Measurements from ENCODE around the gene ENAM. TPM values are rescaled to one million over a fixed set of nuclear protein-coding genes. Genes with fewer than 3 reads are reported as not detected.
A peak's percentile ranks its signal among the peaks of the same experiment; 100 is the strongest.

Gene ENAM
- total RNA-seq, 5 donors from 2014 or later (not counting 1 experiment from before 2014, with no cell fraction given), result not detected

DNA sequence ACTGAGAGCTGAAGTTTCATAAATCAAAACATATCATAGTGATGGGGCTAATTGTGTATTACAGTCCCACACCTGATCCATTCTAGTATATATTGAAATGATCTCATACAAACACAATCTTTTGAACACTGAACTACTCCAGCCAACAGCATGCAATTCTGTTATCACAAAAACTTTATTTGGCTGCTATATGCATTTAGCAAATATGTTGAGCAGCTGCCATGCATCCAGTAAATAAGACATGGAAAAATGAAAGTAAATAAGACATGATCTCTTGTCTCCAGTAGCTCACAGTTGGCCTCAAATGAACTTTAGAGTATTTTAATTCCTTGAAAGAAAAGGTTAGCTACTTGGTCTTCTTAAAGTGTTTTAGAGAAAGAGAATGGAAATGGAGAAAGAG is 34.3 kb upstream of the ENAM start:
- ChIA-PET POLR2A (interaction anchor here in 1 of 2 donors (0.6 kb wide), 1 partner anchor 101 kb away, joined by 6 read pairs; no protein-coding TSS in a partner anchor), CTCF (interaction anchor here in 1 of 2 donors (0.6 kb wide), 1 partner anchor 1712 kb away, joined by 3 read pairs; no protein-coding TSS in a partner anchor)
- Histone ChIP-seq H3K27ac (ENCODE audit: low read length) (no peak overlapping the region), H3K9me3 (no peaks in the 10 kb centered on the region), H3K4me1 (ENCODE audit: control insufficient read depth in 1 of 2, extremely low read depth in 1 of 2, insufficient read depth in 2 of 2, low read length in 2 of 2) (no peaks in the 10 kb centered on the region), H3K27me3 (replicated peaks in 1 of 2; ENCODE audit: control insufficient read depth in 2 of 2, extremely low read depth in 1 of 2, insufficient read depth in 2 of 2, low read length in 1 of 2) (peaks cover 0 to 2% of the 10 kb centered on the region in 2 experiments), H3K4me3 (ENCODE audit: control insufficient read depth in 1 of 2, extremely low read depth in 1 of 2, low read length in 1 of 2) (no peak overlapping the region), H3K36me3 (ENCODE audit: control insufficient read depth in 2 of 2, extremely low read depth in 1 of 2, insufficient read depth in 1 of 2, low read length in 1 of 2) (no peaks in the 10 kb centered on the region)
- Mint-ChIP-seq H3K4me3 (no peak overlapping the region), H3K9me3 (no peaks in the 10 kb centered on the region), H3K27ac (no peak overlapping the region), H3K27me3 (peaks cover 0 to 3% of the 10 kb centered on the region in 2 donors), H3K4me1 (peaks cover 0 to 4% (median 2%) of the 10 kb centered on the region in 3 donors), H3K36me3 (no peaks in the 10 kb centered on the region)
- DNase-seq (no peak), ATAC-seq (replicated peaks in 1 of 4) (no peak)

DNA sequence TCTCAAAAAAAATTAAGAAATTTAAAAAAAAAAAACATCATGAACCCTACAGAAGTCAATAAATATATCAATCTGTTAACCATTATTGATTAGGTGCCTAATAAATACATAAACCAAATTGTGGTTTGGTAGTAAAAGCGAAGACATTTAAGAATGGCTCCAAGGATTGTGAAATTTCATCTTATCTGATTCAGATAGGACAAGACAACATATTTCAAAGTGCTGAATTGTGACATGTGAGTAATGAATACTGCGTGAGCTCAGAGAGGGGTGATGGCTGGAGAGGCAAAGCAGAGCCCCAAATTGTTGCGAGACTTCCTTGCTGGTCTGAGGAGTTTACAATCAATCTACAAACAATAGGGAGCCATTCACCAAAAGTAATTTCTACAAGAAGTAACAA is 28.2 kb upstream of the ENAM start:
- no CpG with 5 or more reads among the region's 3 CpGs for WGBS (ENCODE audit: insufficient coverage)
- Histone ChIP-seq H3K27me3 (replicated peaks in 1 of 2; ENCODE audit: control insufficient read depth in 2 of 2, extremely low read depth in 1 of 2, insufficient read depth in 2 of 2, low read length in 1 of 2) (peaks cover 0 to 2% of the 10 kb centered on the region in 2 experiments), H3K27ac (ENCODE audit: low read length) (no peak overlapping the region), H3K4me1 (ENCODE audit: control insufficient read depth in 1 of 2, extremely low read depth in 1 of 2, insufficient read depth in 2 of 2, low read length in 2 of 2) (no peaks in the 10 kb centered on the region), H3K9me3 (no peaks in the 10 kb centered on the region), H3K36me3 (ENCODE audit: control insufficient read depth in 2 of 2, extremely low read depth in 1 of 2, insufficient read depth in 1 of 2, low read length in 1 of 2) (no peaks in the 10 kb centered on the region), H3K4me3 (ENCODE audit: control insufficient read depth in 1 of 2, extremely low read depth in 1 of 2, low read length in 1 of 2) (no peak overlapping the region)
- ATAC-seq (replicated peaks in 1 of 4) (no peak), DNase-seq (no peak)
- POLR2A ChIA-PET, result no interaction called here
- Mint-ChIP-seq H3K4me3 (no peak overlapping the region), H3K36me3 (no peaks in the 10 kb centered on the region), H3K27ac (no peak overlapping the region), H3K27me3 (peaks cover 0 to 7% of the 10 kb centered on the region in 2 donors), H3K4me1 (no peaks in the 10 kb centered on the region), H3K9me3 (no peaks in the 10 kb centered on the region)
- CTCF ChIA-PET, result interaction anchor here in 1 of 2 donors (0.8 to 1.7 kb wide), 4 partner anchors 358 to 1702 kb away, joined by 3 to 22 read pairs (median 6); no protein-coding TSS in a partner anchor

DNA sequence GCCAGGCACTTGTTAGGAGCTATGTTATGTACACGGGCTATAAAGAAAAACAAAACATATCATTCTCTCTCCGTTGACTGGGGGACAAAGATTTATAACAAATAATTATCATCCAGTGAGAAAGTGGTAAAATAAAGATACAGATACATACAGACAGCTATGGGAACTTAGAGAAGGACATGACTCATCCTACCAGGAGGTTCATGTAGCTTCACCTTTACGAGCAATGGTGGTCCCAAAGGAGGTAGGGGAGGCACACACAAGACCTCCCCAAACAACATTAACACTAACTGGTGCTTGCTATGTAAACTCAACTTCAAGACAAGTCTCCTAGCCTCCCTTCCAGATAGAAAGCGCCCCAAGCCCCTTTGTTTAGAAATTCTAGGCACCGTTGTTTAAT is 27.6 kb upstream of the ENAM start:
- POLR2A ChIA-PET, result interaction anchor here in 1 of 2 donors (0.5 kb wide), 1 partner anchor 409 kb away, joined by 6 read pairs; no protein-coding TSS in a partner anchor

DNA sequence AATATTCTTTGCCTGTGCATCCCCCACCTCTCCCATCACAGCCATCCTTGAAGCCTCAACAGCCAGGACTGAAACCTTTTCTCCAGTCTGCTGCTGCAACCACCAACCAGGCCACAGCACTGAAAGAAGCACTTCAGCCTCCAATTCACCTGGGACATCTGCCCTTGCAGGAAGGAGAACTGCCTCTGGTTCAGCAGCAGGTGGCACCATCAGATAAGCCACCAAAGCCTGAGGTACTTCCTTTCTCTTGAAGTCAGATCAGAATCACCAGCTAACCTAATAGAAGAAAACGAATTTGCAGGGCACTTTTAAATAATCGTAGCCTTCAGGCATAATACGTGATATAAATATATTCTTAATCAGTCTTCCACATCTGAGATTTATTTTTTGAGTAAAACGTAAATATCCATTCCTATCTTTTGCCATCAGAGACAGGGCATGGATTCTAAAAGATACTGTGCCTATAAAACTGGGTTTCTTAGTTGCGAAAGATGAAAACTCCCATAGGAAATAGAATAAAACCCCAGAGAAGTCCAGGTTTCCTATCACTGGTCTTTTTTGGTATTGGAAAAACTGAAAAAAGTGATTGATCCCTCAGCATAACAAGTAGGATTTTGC is 27.0 kb upstream of the ENAM start:
- H3K27me3 ChIP-seq (replicated peaks in 1 of 2; ENCODE audit: control insufficient read depth in 2 of 2, extremely low read depth in 1 of 2, insufficient read depth in 2 of 2, low read length in 1 of 2), result peaks cover 0 to 6% of the 10 kb centered on the region in 2 experiments
- H3K4me3 ChIP-seq (ENCODE audit: control insufficient read depth in 1 of 2, extremely low read depth in 1 of 2, low read length in 1 of 2), result no peak overlapping the region
- ChIA-PET POLR2A (interaction anchor here in 1 of 2 donors (0.5 kb wide), 1 partner anchor 408 kb away, joined by 6 read pairs; no protein-coding TSS in a partner anchor), CTCF (interaction anchor here (0.6 to 1.7 kb wide), 10 partner anchors 356 to 1704 kb away, joined by 3 to 22 read pairs (median 3); no protein-coding TSS in a partner anchor)
- peak; percentile 73 to 89 (median 77) for ATAC-seq (replicated peaks in 1 of 4)
- H3K9me3 Mint-ChIP-seq, result no peaks in the 10 kb centered on the region
- WGBS (ENCODE audit: insufficient coverage), result no CpG with 5 or more reads among the region's 5 CpGs
- no peak overlapping the region for H3K27ac ChIP-seq (ENCODE audit: low read length)
- H3K4me1 Mint-ChIP-seq, result no peaks in the 10 kb centered on the region
- H3K4me1 ChIP-seq (ENCODE audit: control insufficient read depth in 1 of 2, extremely low read depth in 1 of 2, insufficient read depth in 2 of 2, low read length in 2 of 2), result no peaks in the 10 kb centered on the region
- no peak overlapping the region for H3K27ac Mint-ChIP-seq
- no peaks in the 10 kb centered on the region for H3K36me3 Mint-ChIP-seq
- H3K9me3 ChIP-seq, result no peaks in the 10 kb centered on the region
- peak; percentile 18 to 79 (median 57) for DNase-seq
- H3K36me3 ChIP-seq (ENCODE audit: control insufficient read depth in 2 of 2, extremely low read depth in 1 of 2, insufficient read depth in 1 of 2, low read length in 1 of 2), result no peaks in the 10 kb centered on the region
- H3K4me3 Mint-ChIP-seq, result no peak overlapping the region
- H3K27me3 Mint-ChIP-seq, result peaks cover 0 to 7% of the 10 kb centered on the region in 2 donors

More for the DNA sequence above, 27.6 kb upstream of the ENAM start:
- no peaks in the 10 kb centered on the region for H3K36me3 ChIP-seq (ENCODE audit: control insufficient read depth in 2 of 2, extremely low read depth in 1 of 2, insufficient read depth in 1 of 2, low read length in 1 of 2)
- DNase-seq (no peak), ATAC-seq (replicated peaks in 1 of 4) (no peak)
- H3K4me3 ChIP-seq (ENCODE audit: control insufficient read depth in 1 of 2, extremely low read depth in 1 of 2, low read length in 1 of 2), result no peak overlapping the region
- H3K27ac ChIP-seq (ENCODE audit: low read length), result no peak overlapping the region
- no peaks in the 10 kb centered on the region for H3K4me1 Mint-ChIP-seq
- H3K36me3 Mint-ChIP-seq, result no peaks in the 10 kb centered on the region
- no peaks in the 10 kb centered on the region for H3K4me1 ChIP-seq (ENCODE audit: control insufficient read depth in 1 of 2, extremely low read depth in 1 of 2, insufficient read depth in 2 of 2, low read length in 2 of 2)
- H3K27ac Mint-ChIP-seq, result no peak overlapping the region
- peaks cover 0 to under 1% of the 10 kb centered on the region in 2 experiments for H3K27me3 ChIP-seq (replicated peaks in 1 of 2; ENCODE audit: control insufficient read depth in 2 of 2, extremely low read depth in 1 of 2, insufficient read depth in 2 of 2, low read length in 1 of 2)
- no peaks in the 10 kb centered on the region for H3K9me3 Mint-ChIP-seq
- peaks cover 0 to 7% of the 10 kb centered on the region in 2 donors for H3K27me3 Mint-ChIP-seq
- no peaks in the 10 kb centered on the region for H3K9me3 ChIP-seq
- CTCF ChIA-PET, result interaction anchor here in 1 of 2 donors (0.8 to 1.7 kb wide), 7 partner anchors 357 to 1704 kb away, joined by 3 to 22 read pairs (median 4); no protein-coding TSS in a partner anchor
- H3K4me3 Mint-ChIP-seq, result no peak overlapping the region
- WGBS (ENCODE audit: insufficient coverage), result 100% methylated on average over 2 of the region's 5 CpGs

DNA sequence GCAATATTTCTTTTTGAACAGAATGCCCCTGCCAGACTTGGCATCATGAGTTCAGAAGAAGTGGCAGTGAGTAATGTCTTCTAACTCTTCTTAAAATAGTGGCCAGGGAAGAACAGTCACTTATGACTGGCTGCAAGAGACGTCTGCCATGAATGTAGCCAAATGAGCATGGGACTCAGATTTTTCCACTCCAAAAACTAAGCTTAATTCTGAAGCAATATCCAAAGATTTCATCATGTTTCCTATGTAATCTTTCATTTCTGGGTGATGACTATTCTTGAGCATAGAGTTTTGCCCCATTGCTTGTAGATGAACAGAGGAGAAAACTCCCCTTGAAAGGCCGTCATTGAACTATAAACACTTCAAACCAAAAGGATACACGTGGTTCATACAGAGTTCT is 24.7 kb upstream of the ENAM start:
- Histone ChIP-seq H3K9me3 (no peaks in the 10 kb centered on the region), H3K27me3 (replicated peaks in 1 of 2; ENCODE audit: control insufficient read depth in 2 of 2, extremely low read depth in 1 of 2, insufficient read depth in 2 of 2, low read length in 1 of 2) (peaks cover 0 to 6% of the 10 kb centered on the region in 2 experiments), H3K4me3 (ENCODE audit: control insufficient read depth in 1 of 2, extremely low read depth in 1 of 2, low read length in 1 of 2) (no peak overlapping the region), H3K4me1 (ENCODE audit: control insufficient read depth in 1 of 2, extremely low read depth in 1 of 2, insufficient read depth in 2 of 2, low read length in 2 of 2) (no peaks in the 10 kb centered on the region), H3K36me3 (ENCODE audit: control insufficient read depth in 2 of 2, extremely low read depth in 1 of 2, insufficient read depth in 1 of 2, low read length in 1 of 2) (no peaks in the 10 kb centered on the region), H3K27ac (ENCODE audit: low read length) (no peak overlapping the region)
- ATAC-seq (replicated peaks in 1 of 4), result no peak
- Mint-ChIP-seq H3K9me3 (no peaks in the 10 kb centered on the region), H3K36me3 (no peaks in the 10 kb centered on the region), H3K27me3 (peaks cover 5 to 18% of the 10 kb centered on the region in 2 donors), H3K4me3 (no peak overlapping the region), H3K27ac (no peak overlapping the region), H3K4me1 (no peaks in the 10 kb centered on the region)
- CTCF ChIA-PET, result interaction anchor here (1.1 to 1.4 kb wide), 2 partner anchors 10 to 1698 kb away, joined by 3 to 4 read pairs; no protein-coding TSS in a partner anchor
- POLR2A ChIA-PET, result no interaction called here
- no CpG with 5 or more reads among the region's 3 CpGs for WGBS (ENCODE audit: insufficient coverage)
- DNase-seq, result no peak

DNA sequence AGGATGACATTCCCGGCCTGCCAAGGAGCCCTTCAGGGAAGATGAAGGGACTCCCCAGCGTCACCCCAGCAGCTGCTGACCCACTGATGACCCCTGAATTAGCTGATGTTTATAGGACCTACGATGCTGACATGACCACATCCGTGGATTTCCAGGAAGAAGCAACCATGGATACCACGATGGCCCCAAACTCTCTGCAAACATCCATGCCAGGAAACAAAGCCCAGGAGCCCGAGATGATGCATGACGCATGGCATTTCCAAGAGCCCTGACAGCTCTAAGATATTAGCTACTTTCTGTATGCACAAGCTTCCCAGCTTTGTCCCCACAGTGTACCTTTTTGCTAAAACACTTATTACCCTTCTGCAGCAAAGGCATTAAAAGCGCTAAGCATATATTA is 22.1 kb upstream of the ENAM start:
- DNase-seq (no peak), ATAC-seq (replicated peaks in 1 of 4) (no peak)
- no peak overlapping the region for H3K27ac Mint-ChIP-seq
- Histone ChIP-seq H3K4me3 (ENCODE audit: control insufficient read depth in 1 of 2, extremely low read depth in 1 of 2, low read length in 1 of 2) (no peak overlapping the region), H3K36me3 (ENCODE audit: control insufficient read depth in 2 of 2, extremely low read depth in 1 of 2, insufficient read depth in 1 of 2, low read length in 1 of 2) (no peaks in the 10 kb centered on the region), H3K27ac (ENCODE audit: low read length) (no peak overlapping the region), H3K4me1 (ENCODE audit: control insufficient read depth in 1 of 2, extremely low read depth in 1 of 2, insufficient read depth in 2 of 2, low read length in 2 of 2) (no peaks in the 10 kb centered on the region), H3K27me3 (replicated peaks in 1 of 2; ENCODE audit: control insufficient read depth in 2 of 2, extremely low read depth in 1 of 2, insufficient read depth in 2 of 2, low read length in 1 of 2) (peaks cover 0 to 9% of the 10 kb centered on the region in 2 experiments), H3K9me3 (no peaks in the 10 kb centered on the region)
- no peaks in the 10 kb centered on the region for H3K4me1 Mint-ChIP-seq
- peaks cover 15 to 27% of the 10 kb centered on the region in 2 donors for H3K27me3 Mint-ChIP-seq
- 78% methylated on average over 7 of the region's 8 CpGs for WGBS (ENCODE audit: insufficient coverage)
- no peaks in the 10 kb centered on the region for H3K36me3 Mint-ChIP-seq
- POLR2A ChIA-PET, result no interaction called here
- CTCF ChIA-PET, result no interaction called here
- H3K9me3 Mint-ChIP-seq, result no peaks in the 10 kb centered on the region
- no peak overlapping the region for H3K4me3 Mint-ChIP-seq

All from T-cell (primary cell).